Smooth muscle cell (in vitro differentiated cells): ENCODE data around the gene DHX30. TPM values are rescaled to one million over a fixed set of nuclear protein-coding genes. Genes with fewer than 3 reads are reported as not detected.
A peak's percentile ranks its signal among the peaks of the same experiment; 100 is the strongest.
"Not testable (repeated sequence)": the region's sequence is repeated elsewhere in the genome, so short reads cannot be mapped to it uniquely, and the experiment has no call there.

Experiments used
- DNase-seq: peaks from one replicate; lab custom pipeline; 2025; ENCODE audit not compliant: unreplicated experiment; lab: John Stamatoyannopoulos, UW
- H2AFZ ChIP-seq: fragments of 200-600 bp; sonication (generic); 2 replicates; pipeline ENCODE4 v1.6.0; 2016; ENCODE audit warnings: antibody characterized with exemption, low read depth, mild to moderate bottlenecking
- H3F3A ChIP-seq: fragments of 200-600 bp; sonication (generic); 2 replicates; pipeline ENCODE4 v1.6.0; 2017; ENCODE audit warnings: antibody characterized with exemption, low read depth
- H3K27ac ChIP-seq: fragments of 200-600 bp; sonication (generic); 2 replicates; pipeline ENCODE4 v1.5.1; 2016; ENCODE audit warnings: low read depth, mild to moderate bottlenecking
- H3K27me3 ChIP-seq: fragments of 200-600 bp; sonication (generic); 2 replicates; pipeline ENCODE4 v1.6.1; 2016; ENCODE audit warnings: low read depth, mild to moderate bottlenecking
- H3K36me3 ChIP-seq: fragments of 200-600 bp; sonication (generic); 2 replicates; pipeline ENCODE4 v1.5.1; 2016; ENCODE audit warnings: low read depth
- H3K4me1 ChIP-seq: fragments of 200-600 bp; sonication (generic); 2 replicates; pipeline ENCODE4 v1.5.1; 2016; ENCODE audit warnings: low read depth
- H3K4me2 ChIP-seq: fragments of 200-600 bp; sonication (generic); 2 replicates; pipeline ENCODE4 v1.6.0; 2016; ENCODE audit warnings: mild to moderate bottlenecking
- H3K4me3 ChIP-seq: fragments of 200-600 bp; sonication (generic); 2 replicates; pipeline ENCODE4 v1.5.1; 2016; ENCODE audit warnings: mild to moderate bottlenecking
- H3K79me2 ChIP-seq: fragments of 200-600 bp; sonication (generic); 2 replicates; pipeline ENCODE4 v1.6.0; 2016; ENCODE audit warnings: low read depth, mild to moderate bottlenecking
- H3K9ac ChIP-seq: fragments of 200-600 bp; sonication (generic); 2 replicates; pipeline ENCODE4 v1.6.0; 2016; ENCODE audit warnings: low read depth
- H3K9me3 ChIP-seq: fragments of 200-600 bp; sonication (generic); replicated peaks from 2 replicates; pipeline ENCODE4 v1.5.1; 2016; ENCODE audit warnings: low read depth
- H4K20me1 ChIP-seq: fragments of 200-600 bp; sonication (generic); 2 replicates; pipeline ENCODE4 v1.6.0; 2016; ENCODE audit warnings: low read depth
- WGBS: methylation state at CpG from one replicate; pipeline ENCODE4 v1.1.7; 2016; ENCODE audit warnings: low lambda C conversion rate; 5-methylcytosine and 5-hydroxymethylcytosine counted together
- polyA plus RNA-seq: library from polyadenylated mRNA; unstranded; fragments of >200 nt; fragmentation: Nextera tagmentation; extraction: Ambion mirVana; gene quantifications from 2 replicates; pipeline ENCODE4 v1.2.1, GENCODE V29; 2016
- total RNA-seq: library from RNA; depleted of rRNA; stranded (reverse); fragments of >200 nt; gene quantifications from 2 replicates; pipeline ENCODE4 v1.2.3, GENCODE V29; 2014
- TF ChIP-seq, protein P1 (sequence below): fragments of 200-600 bp; sonication (generic); IDR thresholded peaks from 2 replicates; pipeline ENCODE4 v1.5.1; 2017; ENCODE audit warnings: borderline replicate concordance, mild to moderate bottlenecking, antibody characterized with exemption; ENCODE audit not compliant: insufficient read depth, poor library complexity, severe bottlenecking

DHX30 gene
- total RNA-seq (35.9 and 36.3 TPM in 2 replicates), polyA plus RNA-seq (45.4 and 51.6 TPM in 2 replicates)

GRCh38 chr3:47802734-47803479, at the start of gene DHX30:
DHX30 (plus strand) TSS chr3:47803138; CDS start chr3:47810684, 7,546 bp downstream.
- peak within 1 kb of the TSS; percentile 94 for H3K4me3 ChIP-seq
- peak within 1 kb of the TSS; percentile 91 for H3K4me2 ChIP-seq
- H3K4me1 ChIP-seq = peaks cover 11% of the 10 kb centered on the region
- H3K27me3 ChIP-seq = no peaks in the 10 kb centered on the region
- no peaks in the 10 kb centered on the region for H4K20me1 ChIP-seq
- peak; percentile 90 for DNase-seq
- peak within 1 kb of the TSS; percentile 88 for H2AFZ ChIP-seq
- peak within 1 kb of the TSS; percentile 89 for H3K27ac ChIP-seq
- no peaks in the 10 kb centered on the region for H3K9me3 ChIP-seq
- H3K79me2 ChIP-seq = peaks cover 12% of the 10 kb centered on the region
- H3K9ac ChIP-seq = peak within 1 kb of the TSS; percentile 79
- under 1% methylated on average over 83 of the region's 90 CpGs for WGBS
- no peaks in the 10 kb centered on the region for H3K36me3 ChIP-seq
- peaks cover 5% of the 10 kb centered on the region for H3F3A ChIP-seq
- TF ChIP-seq, protein P1, sequence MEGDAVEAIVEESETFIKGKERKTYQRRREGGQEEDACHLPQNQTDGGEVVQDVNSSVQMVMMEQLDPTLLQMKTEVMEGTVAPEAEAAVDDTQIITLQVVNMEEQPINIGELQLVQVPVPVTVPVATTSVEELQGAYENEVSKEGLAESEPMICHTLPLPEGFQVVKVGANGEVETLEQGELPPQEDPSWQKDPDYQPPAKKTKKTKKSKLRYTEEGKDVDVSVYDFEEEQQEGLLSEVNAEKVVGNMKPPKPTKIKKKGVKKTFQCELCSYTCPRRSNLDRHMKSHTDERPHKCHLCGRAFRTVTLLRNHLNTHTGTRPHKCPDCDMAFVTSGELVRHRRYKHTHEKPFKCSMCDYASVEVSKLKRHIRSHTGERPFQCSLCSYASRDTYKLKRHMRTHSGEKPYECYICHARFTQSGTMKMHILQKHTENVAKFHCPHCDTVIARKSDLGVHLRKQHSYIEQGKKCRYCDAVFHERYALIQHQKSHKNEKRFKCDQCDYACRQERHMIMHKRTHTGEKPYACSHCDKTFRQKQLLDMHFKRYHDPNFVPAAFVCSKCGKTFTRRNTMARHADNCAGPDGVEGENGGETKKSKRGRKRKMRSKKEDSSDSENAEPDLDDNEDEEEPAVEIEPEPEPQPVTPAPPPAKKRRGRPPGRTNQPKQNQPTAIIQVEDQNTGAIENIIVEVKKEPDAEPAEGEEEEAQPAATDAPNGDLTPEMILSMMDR = no peak

DNA sequence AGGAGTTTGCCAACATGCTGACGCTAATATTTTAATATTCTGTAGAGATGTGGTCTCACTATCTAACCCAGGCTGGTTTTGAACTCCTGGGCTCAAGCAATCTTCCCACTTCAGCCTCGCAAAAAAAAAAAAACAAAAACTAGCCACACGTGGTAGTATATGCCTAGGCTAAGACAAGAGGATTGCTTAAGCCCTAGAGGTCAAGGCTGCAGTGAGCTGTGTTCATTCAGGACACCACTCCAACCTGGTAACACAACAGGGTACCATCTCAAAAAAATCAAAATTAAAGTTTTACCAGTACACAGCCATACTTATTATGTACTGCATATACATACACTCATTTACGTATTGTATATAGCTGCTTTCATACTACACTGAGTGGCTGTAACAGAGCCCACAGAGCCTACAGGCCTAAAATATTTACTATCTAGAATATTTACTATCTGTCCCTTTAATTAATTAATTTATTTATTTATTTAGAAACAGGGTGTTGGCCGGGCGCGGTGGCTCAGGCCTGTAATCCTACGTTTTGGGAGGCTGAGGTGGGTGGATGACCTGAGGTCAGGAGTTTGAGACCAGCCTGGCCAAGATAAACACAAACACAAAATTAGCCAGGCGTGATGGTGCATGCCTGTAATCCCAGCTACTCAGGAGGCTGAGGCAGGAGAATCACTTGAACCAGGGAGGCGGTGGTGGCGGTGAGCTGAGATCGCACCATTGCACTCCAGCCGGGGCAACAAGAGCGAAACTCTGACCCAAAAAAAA, 44.5 kb upstream of the DHX30 start:
- TF ChIP-seq, protein P1 = no peak
- no peak for DNase-seq
- Histone ChIP-seq H3K4me2 (no peak overlapping the region), H3K79me2 (peaks cover 96% of the 10 kb centered on the region), H2AFZ (no peak overlapping the region), H3K4me3 (no peak overlapping the region), H3K9ac (no peak overlapping the region), H3K27me3 (no peaks in the 10 kb centered on the region), H3K4me1 (no peaks in the 10 kb centered on the region), H3F3A (peaks cover 5% of the 10 kb centered on the region), H4K20me1 (peaks cover 88% of the 10 kb centered on the region), H3K36me3 (no peaks in the 10 kb centered on the region), H3K27ac (no peak overlapping the region), H3K9me3 (no peaks in the 10 kb centered on the region)
- 94% methylated on average over 14 of the region's 14 CpGs for WGBS

DNA sequence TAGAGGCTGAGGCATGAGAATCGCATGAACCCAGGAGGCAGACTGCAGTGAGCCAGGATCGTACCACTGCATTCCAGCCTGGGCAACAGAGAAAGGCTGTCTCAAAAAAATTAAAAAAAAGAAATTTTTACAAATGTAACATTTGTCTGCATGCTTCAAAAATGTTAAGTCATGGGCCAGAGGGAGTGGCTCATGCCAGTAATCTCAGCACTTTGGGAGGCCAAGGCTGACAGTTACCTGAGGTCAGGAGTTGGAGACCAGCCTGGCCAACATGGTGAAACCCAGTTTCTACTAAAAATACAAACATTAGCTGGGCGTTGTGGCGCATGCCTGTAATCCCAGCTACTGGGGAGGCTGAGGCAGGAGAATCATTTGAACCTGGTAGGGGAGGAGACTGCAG, 42.7 kb upstream of the DHX30 start:
- 96% methylated on average over 4 of the region's 4 CpGs for WGBS
- H3K27me3 ChIP-seq, H3K9ac ChIP-seq, H3K9me3 ChIP-seq, DNase-seq, H3F3A ChIP-seq, H3K4me2 ChIP-seq, H3K4me3 ChIP-seq, H3K4me1 ChIP-seq, H3K36me3 ChIP-seq, H2AFZ ChIP-seq, H3K27ac ChIP-seq: not testable (repeated sequence)
- Histone ChIP-seq H4K20me1 (peaks cover 88% of the 10 kb centered on the region), H3K79me2 (peaks cover 96% of the 10 kb centered on the region)

- H3K9ac ChIP-seq = no peak overlapping the region
- TF ChIP-seq, protein P1 = no peak
- WGBS = 100% methylated on average over 4 of the region's 4 CpGs
- H3K27ac ChIP-seq = no peak overlapping the region
- no peaks in the 10 kb centered on the region for H3K27me3 ChIP-seq
- peaks cover 98% of the 10 kb centered on the region for H3K79me2 ChIP-seq
- no peak overlapping the region for H3K4me3 ChIP-seq
- H3K4me2 ChIP-seq = no peak overlapping the region
- no peaks in the 10 kb centered on the region for H3K36me3 ChIP-seq
- peaks cover 5% of the 10 kb centered on the region for H3F3A ChIP-seq
- H4K20me1 ChIP-seq = peaks cover 82% of the 10 kb centered on the region
- H3K4me1 ChIP-seq = no peaks in the 10 kb centered on the region
- H3K9me3 ChIP-seq = no peaks in the 10 kb centered on the region
- no peak overlapping the region for H2AFZ ChIP-seq
- DNase-seq = no peak
These were observed 41.9 kb upstream of the DHX30 start for GRCh38 chr3:47761046-47761445.
